Hepatocyte (in vitro differentiated cells): Measurements from ENCODE around the gene MRS2.

Source experiments
- CTCF ChIP-seq: fragments of 200-600 bp; sonication (generic); IDR thresholded peaks from 2 replicates; pipeline ENCODE4 v1.5.1; 2016; ENCODE audit warnings: antibody characterized with exemption, mild to moderate bottlenecking; ENCODE audit not compliant: poor library complexity
- EZH2 ChIP-seq: fragments of 200-600 bp; sonication (generic); IDR thresholded peaks from 2 replicates; pipeline ENCODE4 v1.6.1; 2016; ENCODE audit warnings: antibody characterized with exemption, mild to moderate bottlenecking, borderline replicate concordance
- EZH2phosphoT487 ChIP-seq: fragments of 200-600 bp; sonication (generic); IDR thresholded peaks from one replicate; pipeline ENCODE4 v1.6.1; 2018; ENCODE audit warnings: antibody characterized with exemption, mild to moderate bottlenecking, low read depth, moderate library complexity; ENCODE audit not compliant: unreplicated experiment, severe bottlenecking

GRCh38 chr6:24453921-24454320, 51.2 kb downstream of the MRS2 start:
- TF ChIP-seq CTCF: no peak
- no peak for TF ChIP-seq EZH2
- no peak for TF ChIP-seq EZH2phosphoT487
